Stimulated activated CD8-positive, alpha-beta memory T cell treated with anti-CD3 and anti-CD28 coated beads, Interleukin-7, amount 100 ng/mL, for 4 hours (primary cell): Measurements from ENCODE around the gene CHCHD3.

Source experiments
- DNase-seq, 2 donors: peaks; one replicate each; pipeline ENCODE4 v3.0.0-alpha.2; 2020; ENCODE audit warnings: low read depth in 2 of 2

The CHCHD3 gene

GRCh38 chr7:132776048-132776620 lies 305.8 kb downstream of the CHCHD3 start:
- DNase-seq, result no peak

GRCh38 chr7:132773527-132773956 lies 308.3 kb downstream of the CHCHD3 start:
- DNase-seq, result no peak

DNA sequence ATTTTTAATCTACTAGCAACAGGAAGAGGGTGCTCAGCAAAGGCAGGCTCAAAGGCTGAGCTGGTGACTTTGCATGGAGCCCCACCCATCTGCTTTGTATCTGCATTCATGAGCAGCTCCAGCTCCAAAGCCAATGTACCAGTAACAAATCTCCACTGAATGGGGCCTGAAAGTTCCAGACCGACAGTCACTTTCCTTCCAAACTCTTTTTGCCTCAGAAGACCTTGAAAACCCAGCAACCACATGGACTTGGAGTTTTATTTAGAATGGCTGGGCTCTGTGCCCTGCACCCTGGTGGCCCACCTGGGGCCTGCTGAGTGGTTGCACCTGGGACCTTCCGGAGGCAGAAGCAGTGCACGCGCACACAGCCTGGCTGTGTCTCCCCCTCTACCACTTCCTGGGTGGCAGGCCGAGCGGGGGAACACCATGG lies 310.6 kb downstream of the CHCHD3 start:
- no peak for DNase-seq

GRCh38 chr7:132770055-132770454 lies 311.8 kb downstream of the CHCHD3 start:
- no peak for DNase-seq

GRCh38 chr7:132769280-132769679 lies 312.6 kb downstream of the CHCHD3 start:
- no peak for DNase-seq

- no peak for DNase-seq
These were observed 313.8 kb downstream of the CHCHD3 start for GRCh38 chr7:132768099-132768498.

GRCh38 chr7:132767378-132767777 lies 314.5 kb downstream of the CHCHD3 start:
- DNase-seq, result no peak

GRCh38 chr7:132766660-132767059 lies 315.2 kb downstream of the CHCHD3 start:
- DNase-seq, result no peak

DNA sequence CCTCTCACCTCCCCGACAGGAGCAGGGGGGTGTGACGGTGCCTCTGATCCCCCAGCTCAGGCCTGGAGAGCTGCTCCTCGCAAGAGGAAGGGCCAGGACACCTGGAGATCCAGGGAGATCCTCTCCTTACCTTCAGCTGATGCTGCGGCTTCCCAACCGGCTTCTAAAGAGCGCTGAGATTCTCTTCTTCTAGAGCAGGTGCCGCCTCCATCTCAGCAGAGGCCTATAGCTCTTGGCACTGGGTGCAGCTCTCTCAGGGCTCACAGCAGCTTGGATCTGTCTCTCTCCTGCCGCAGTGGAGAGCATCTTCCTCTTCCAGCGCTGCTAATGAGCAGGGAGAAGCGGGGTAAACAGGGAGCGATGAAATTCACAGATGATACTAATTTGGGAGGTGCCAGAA lies 316.0 kb downstream of the CHCHD3 start:
- no peak for DNase-seq

DNA sequence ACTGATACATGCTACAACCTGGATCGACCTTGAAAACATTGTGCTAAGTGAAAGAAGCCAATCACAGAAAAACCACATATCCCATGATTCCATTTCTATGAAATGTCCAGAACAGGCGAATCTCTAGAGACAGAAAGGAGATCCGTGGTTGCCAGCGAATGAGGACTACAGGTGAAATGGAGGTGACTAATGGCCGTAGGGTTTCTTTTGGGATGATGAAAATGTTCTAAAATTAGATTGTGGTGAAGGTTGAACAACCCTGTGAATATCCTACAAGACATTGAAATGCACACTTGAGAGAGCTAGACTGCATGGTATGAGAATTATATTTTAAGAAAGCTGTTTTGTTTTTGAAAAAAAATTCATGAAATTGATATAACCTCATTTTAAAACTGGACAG lies 317.1 kb downstream of the CHCHD3 start:
- DNase-seq, result no peak

DNA sequence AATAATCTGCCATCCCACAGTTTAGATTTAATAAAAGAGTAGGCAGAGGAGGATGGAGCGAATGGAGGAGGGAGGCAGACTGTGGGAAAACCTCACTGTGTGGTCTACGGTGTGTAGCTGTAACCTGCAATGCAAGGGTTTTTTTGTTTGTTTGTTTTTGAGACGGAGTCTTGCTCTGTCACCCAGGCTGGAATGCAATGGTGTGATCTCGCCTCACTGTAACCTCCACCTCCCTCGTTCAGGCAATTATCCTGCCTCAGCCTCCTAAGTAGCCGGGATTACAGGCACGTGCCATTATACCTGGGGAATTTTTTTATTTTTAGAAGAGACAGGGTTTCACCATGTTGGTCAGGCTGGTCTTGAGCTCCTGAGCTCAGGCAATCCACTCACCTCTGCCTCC lies 321.0 kb downstream of the CHCHD3 start:
- DNase-seq, result no peak

DNA sequence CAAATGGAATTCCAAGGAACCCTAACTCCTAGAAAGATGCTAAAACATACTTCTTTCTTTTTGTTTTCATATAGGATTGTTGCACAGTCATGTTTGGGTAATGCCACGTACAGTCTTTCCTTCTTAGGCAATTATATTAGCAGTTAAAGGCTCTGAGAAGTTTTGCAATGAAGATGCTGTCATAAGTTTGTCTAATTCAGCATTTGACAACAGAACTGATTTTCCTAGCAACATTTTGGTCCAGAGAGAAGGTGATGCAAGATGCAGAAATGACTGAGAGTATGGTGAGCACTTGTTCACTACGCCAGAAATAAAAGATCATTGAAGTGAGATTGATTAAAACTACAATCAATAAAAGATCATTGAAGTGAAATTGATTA lies 321.7 kb downstream of the CHCHD3 start:
- no peak for DNase-seq

DNA sequence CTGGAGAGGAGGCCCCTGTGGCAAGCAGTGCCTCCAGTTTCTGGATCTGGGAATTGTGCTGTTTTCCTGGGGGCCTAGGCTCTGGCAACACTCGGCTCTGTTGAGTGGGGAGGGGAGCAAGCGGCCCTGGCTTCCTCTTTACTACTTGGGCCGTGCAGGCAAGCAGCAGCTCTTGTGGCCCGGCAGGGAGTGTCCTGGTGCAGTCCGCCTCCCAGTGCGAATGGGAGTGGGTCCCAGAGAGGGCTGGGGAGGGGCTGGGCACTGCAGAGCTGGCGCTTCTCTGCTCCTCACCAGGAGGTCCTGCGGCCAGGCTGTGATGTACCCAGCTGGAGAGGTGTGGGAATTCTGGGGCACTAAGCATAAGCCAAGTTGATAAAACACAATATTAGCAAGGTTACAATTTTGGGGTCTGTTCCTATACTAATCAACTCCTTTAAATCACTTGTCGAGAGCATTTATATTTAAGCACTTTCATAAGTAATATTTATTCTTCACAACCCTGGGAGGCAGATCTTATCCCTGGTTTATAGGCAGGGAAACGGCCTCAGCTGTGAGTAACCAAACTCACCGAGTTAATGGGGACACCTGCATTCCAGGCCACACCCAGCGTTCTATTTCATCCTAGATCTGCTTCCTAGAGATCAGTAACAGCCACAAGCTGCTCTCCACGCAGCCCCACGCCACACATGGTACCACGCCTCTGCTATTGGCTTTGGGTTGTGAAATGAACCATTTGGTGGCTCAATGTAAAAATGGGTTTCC lies 322.2 kb downstream of the CHCHD3 start:
- DNase-seq, result no peak

- DNase-seq, result no peak
These were observed 322.9 kb downstream of the CHCHD3 start for GRCh38 chr7:132758986-132759385.

GRCh38 chr7:132757783-132758182 lies 324.1 kb downstream of the CHCHD3 start:
- DNase-seq, result no peak

- no peak for DNase-seq
These were observed 325.4 kb downstream of the CHCHD3 start for GRCh38 chr7:132756484-132756990.

DNA sequence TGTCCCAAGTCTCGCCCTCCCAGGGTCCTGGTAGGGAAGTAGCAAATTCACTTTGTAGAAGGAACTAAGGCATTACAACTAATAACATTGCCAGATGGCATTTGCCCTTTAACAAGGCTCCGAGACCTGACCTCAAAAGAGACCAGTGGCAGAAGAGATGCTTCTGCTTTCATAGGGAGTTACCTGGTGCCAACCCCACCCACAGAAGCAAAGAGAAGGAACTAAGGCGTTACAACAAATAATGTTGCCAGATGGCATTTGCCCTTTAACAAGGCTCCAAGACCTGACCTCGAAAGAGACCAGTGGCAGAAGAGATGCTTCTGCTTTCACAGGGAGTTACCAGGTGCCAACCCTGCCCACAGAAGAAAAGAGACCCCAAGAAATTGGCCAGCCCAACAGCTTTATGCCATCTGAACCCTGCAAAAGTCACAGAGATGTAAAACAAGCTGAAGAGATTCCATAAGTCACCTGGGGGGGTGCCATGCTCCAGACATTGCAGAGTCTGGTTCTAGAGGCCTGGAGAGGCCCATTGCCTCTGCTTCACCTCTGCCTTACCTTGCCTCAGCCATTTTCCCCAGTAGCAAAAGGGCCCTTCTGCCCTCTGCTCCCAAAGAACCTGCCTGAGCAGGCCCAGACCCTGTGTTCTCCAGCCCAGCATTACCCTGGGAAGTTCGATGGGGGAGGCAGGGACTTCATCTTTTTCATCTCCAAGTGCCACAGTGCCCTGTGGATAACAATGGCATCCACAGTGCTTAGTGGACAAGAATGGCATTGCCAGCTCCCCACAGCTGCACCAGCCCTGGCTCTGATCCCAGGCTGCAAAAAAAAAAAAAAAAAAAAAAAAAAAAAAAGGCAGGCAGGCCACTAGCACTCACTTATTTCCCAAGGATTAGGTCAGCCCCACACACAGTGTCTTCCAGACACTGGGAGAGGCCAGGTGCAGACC lies 326.1 kb downstream of the CHCHD3 start:
- DNase-seq, result no peak

DNA sequence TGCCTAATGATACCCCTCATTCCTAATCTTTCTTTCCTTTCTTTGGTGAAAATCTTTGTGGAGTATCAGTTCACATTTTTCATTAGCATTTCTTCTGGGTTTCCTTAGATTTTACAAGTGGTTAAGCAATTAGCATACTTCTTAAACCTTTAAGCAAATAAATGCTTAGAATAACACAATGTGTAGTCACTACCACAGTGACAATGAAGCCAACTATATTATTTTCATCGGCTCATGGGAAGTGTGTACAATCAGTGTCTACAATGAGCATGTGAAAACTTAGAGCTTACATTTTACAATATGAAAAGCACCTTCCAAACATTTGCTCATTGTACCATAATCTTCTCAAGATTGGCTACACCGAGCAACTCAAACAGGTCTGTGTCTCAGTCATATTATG lies 329.5 kb downstream of the CHCHD3 start:
- no peak for DNase-seq

- no peak for DNase-seq
These were observed 330.6 kb downstream of the CHCHD3 start for GRCh38 chr7:132751244-132751647.

- no peak for DNase-seq
These were observed 331.2 kb downstream of the CHCHD3 start for GRCh38 chr7:132750530-132751217.

GRCh38 chr7:132750096-132750495 lies 331.8 kb downstream of the CHCHD3 start:
- no peak for DNase-seq

GRCh38 chr7:132745510-132745909 lies 336.4 kb downstream of the CHCHD3 start:
- no peak for DNase-seq
